Panc1 (cell line): ENCODE measurements around the gene GTF3A. TPM values are rescaled to one million over a fixed set of nuclear protein-coding genes. Genes with fewer than 3 reads are reported as not detected.

Experiments
- ATAC-seq: fragments of 200-7000 bp; cut with Tn5 transposase; 2 replicates; pipeline ENCODE4 v1.9.1; 2020; ENCODE audit warnings: mild to moderate bottlenecking, moderate library complexity
- BruUV-seq: library from RNA; stranded (reverse); fragments of 400-500 nt; replicated peaks from 2 replicates; lab custom pipeline; 2021; lab: Mats Ljungman, UMichigan
- CTCF ChIA-PET: fragments of 300-600 bp; sonication (Branson Sonifier 250); formaldehyde crosslinking; loops from one replicate; lab custom pipeline; 2022; ENCODE audit warnings: antibody characterized with exemption; lab: Charles Lee
- POLR2A ChIA-PET: fragments of 300-600 bp; sonication (Branson Sonifier 250); formaldehyde crosslinking; loops from one replicate; lab custom pipeline; 2022; ENCODE audit warnings: antibody characterized with exemption; lab: Charles Lee
- DNase-seq: peaks from one replicate; pipeline ENCODE4 v3.0.0-alpha.2; 2010; ENCODE audit warnings: low read depth, low spot score
- H3K27ac ChIP-seq: 2 replicates; pipeline ENCODE4 v1.5.1; 2011; ENCODE audit warnings: mild to moderate bottlenecking, low read length, inconsistent platforms
- H3K27me3 ChIP-seq: fragments of 200-500 bp; sonication (Bioruptor generic); 2 replicates; pipeline ENCODE4 v1.6.0; 2014; ENCODE audit warnings: low read length, inconsistent platforms; ENCODE audit not compliant: control insufficient read depth, insufficient read depth
- H3K36me3 ChIP-seq: fragments of 200-500 bp; sonication (Bioruptor generic); 2 replicates; pipeline ENCODE4 v1.5.1; 2014; ENCODE audit warnings: inconsistent platforms, mild to moderate bottlenecking, low read length, moderate library complexity; ENCODE audit not compliant: control insufficient read depth, insufficient read depth
- H3K4me1 ChIP-seq: 2 replicates; pipeline ENCODE4 v1.5.1; 2011; ENCODE audit warnings: inconsistent platforms, mild to moderate bottlenecking, low read length, moderate library complexity; ENCODE audit not compliant: control insufficient read depth, insufficient read depth
- H3K4me3 ChIP-seq, 2 experiments: 2 replicates each; pipeline ENCODE4 v1.5.1; 2011 to 2012; ENCODE audit warnings: low read depth in 2 of 2, low read length in 2 of 2, mild to moderate bottlenecking in 2 of 2, inconsistent platforms in 1 of 2, moderate library complexity in 1 of 2
- H3K9me3 ChIP-seq: fragments of 200-500 bp; sonication (Bioruptor generic); 2 replicates; pipeline ENCODE4 v1.5.1; 2014; ENCODE audit warnings: low read depth, mild to moderate bottlenecking, inconsistent platforms, low read length, moderate library complexity; ENCODE audit not compliant: control insufficient read depth, insufficient read depth
- POLR2AphosphoS5 ChIP-seq: IDR thresholded peaks from 2 replicates; pipeline ENCODE4 v1.6.1; 2012; ENCODE audit warnings: mild to moderate bottlenecking, low read depth, low read length, moderate library complexity
- SIN3A ChIP-seq: IDR thresholded peaks from 2 replicates; pipeline ENCODE4 v1.6.1; 2012; ENCODE audit warnings: low read depth, mild to moderate bottlenecking, low read length, moderate library complexity, borderline replicate concordance; ENCODE audit not compliant: insufficient read depth
- TCF7L2 ChIP-seq: IDR thresholded peaks from 2 replicates; pipeline ENCODE4 v1.6.1; 2011; ENCODE audit warnings: mild to moderate bottlenecking, low read depth, low read length, inconsistent platforms
- in situ Hi-C: cut with HindIII; loops from 2 replicates; pipeline ENCODE4 v1.10.0; 2016; ENCODE audit warnings: low sequenced_read_pairs, low pct_unique_long_range_greater_than_20kb
- intact Hi-C: fragments of 100-400 bp; cut with micrococcal nuclease; formaldehyde crosslinking; loops from one replicate; pipeline ENCODE4 v1.10.0; 2022; ENCODE audit not compliant: unreplicated experiment
- total RNA-seq: library from RNA; stranded (reverse); gene quantifications from one replicate; pipeline ENCODE4 v1.2.1, GENCODE V29; 2021; ENCODE audit not compliant: unreplicated experiment
- TF ChIP-seq, protein P1 (sequence below): fragments of 450-650 bp; IDR thresholded peaks from 2 replicates; pipeline ENCODE4 v1.5.1; 2017; ENCODE audit warnings: mild to moderate bottlenecking
- TF ChIP-seq, protein P2 (sequence below), 2 experiments: IDR thresholded peaks; 2 replicates each; pipeline ENCODE4 v1.6.1; 2011 to 2012; ENCODE audit warnings: low read depth in 2 of 2, control low read depth in 1 of 2, low read length in 1 of 2, mild to moderate bottlenecking in 1 of 2, moderate library complexity in 1 of 2; ENCODE audit not compliant: insufficient read depth in 1 of 2

GTF3A gene
- total RNA-seq, 1 experiment from 2014 or later: 111 TPM

GRCh38 chr13:27379126-27379525 is 45.3 kb upstream of the GTF3A start:
- Histone ChIP-seq H3K36me3 (no peaks in the 10 kb centered on the region), H3K27me3 (no peaks in the 10 kb centered on the region), H3K27ac (no peak overlapping the region), H3K4me3 (no peak overlapping the region), H3K4me1 (no peaks in the 10 kb centered on the region; the same call in 1 of the 2 replicates), H3K9me3 (no peaks in the 10 kb centered on the region)
- ATAC-seq (no peak), DNase-seq (no peak)
- ChIA-PET POLR2A (no interaction called here), CTCF (no interaction called here)
- intact Hi-C loops (no loop called here), in situ Hi-C loops (no loop called here)
- BruUV-seq: no TSS peak
- TF ChIP-seq SIN3A (no peak), TCF7L2 (no peak), POLR2AphosphoS5 (no peak)
- TF ChIP-seq, protein P1, sequence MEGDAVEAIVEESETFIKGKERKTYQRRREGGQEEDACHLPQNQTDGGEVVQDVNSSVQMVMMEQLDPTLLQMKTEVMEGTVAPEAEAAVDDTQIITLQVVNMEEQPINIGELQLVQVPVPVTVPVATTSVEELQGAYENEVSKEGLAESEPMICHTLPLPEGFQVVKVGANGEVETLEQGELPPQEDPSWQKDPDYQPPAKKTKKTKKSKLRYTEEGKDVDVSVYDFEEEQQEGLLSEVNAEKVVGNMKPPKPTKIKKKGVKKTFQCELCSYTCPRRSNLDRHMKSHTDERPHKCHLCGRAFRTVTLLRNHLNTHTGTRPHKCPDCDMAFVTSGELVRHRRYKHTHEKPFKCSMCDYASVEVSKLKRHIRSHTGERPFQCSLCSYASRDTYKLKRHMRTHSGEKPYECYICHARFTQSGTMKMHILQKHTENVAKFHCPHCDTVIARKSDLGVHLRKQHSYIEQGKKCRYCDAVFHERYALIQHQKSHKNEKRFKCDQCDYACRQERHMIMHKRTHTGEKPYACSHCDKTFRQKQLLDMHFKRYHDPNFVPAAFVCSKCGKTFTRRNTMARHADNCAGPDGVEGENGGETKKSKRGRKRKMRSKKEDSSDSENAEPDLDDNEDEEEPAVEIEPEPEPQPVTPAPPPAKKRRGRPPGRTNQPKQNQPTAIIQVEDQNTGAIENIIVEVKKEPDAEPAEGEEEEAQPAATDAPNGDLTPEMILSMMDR: no peak
- TF ChIP-seq, protein P2, sequence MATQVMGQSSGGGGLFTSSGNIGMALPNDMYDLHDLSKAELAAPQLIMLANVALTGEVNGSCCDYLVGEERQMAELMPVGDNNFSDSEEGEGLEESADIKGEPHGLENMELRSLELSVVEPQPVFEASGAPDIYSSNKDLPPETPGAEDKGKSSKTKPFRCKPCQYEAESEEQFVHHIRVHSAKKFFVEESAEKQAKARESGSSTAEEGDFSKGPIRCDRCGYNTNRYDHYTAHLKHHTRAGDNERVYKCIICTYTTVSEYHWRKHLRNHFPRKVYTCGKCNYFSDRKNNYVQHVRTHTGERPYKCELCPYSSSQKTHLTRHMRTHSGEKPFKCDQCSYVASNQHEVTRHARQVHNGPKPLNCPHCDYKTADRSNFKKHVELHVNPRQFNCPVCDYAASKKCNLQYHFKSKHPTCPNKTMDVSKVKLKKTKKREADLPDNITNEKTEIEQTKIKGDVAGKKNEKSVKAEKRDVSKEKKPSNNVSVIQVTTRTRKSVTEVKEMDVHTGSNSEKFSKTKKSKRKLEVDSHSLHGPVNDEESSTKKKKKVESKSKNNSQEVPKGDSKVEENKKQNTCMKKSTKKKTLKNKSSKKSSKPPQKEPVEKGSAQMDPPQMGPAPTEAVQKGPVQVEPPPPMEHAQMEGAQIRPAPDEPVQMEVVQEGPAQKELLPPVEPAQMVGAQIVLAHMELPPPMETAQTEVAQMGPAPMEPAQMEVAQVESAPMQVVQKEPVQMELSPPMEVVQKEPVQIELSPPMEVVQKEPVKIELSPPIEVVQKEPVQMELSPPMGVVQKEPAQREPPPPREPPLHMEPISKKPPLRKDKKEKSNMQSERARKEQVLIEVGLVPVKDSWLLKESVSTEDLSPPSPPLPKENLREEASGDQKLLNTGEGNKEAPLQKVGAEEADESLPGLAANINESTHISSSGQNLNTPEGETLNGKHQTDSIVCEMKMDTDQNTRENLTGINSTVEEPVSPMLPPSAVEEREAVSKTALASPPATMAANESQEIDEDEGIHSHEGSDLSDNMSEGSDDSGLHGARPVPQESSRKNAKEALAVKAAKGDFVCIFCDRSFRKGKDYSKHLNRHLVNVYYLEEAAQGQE (IDR thresholded peaks at IDR 0.05; ENCODE audit: insufficient read depth in 1 of 2, low read depth in 2 of 2, low read length in 1 of 2): no peak

DNA sequence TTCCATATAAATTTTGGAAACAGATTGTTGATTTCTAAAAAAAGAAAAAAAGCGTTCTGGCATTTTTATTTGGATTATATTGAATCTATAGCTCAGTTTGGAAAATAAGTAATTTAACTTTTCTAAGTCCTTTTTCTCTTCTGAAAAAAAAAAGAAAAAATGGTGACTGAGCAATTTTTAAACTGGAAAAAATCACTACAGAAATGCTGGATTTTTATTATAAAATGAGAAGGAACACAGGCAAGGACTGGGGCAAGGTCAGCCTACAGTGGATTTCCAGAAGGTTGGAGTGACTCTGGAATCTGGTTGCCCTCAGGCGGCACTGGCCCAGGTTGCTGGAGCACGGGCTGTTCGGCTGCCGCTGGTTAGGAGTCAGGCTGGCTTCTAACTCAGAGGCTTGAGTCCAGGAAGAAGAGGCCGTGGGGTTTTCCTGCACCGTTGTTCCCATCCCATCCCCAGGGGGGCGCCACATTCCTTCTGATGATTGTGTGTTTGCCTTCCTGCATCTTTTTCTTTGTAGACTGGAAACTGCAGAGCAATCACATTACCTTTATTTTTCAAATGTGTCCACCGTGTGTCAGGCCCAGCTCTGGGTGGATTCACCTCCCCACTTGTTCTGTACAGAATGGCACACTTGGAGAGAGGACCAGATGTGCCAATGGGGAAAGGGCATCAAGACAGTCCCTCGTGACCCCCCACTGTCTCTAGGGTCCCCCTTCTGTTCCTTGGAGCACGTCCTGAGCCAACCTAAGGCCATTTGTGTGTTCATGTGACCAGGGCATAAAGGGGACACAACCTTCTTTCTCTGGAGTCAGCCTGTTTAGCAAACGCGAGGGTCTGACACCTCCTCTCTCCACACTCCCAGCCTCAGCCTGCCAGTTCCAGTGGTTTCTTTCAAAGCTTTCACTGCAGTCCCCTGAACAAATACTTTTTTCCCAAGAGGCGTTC is 44.5 kb upstream of the GTF3A start:
- DNase-seq (no peak), ATAC-seq (peak; percentile 77)
- no TSS peak for BruUV-seq
- intact Hi-C loops: loop anchor here (5.0 to 10.0 kb wide), 2 partner anchors 135 to 447 kb away; no protein-coding TSS in a partner anchor
- Histone ChIP-seq H3K4me1 (no peaks in the 10 kb centered on the region; the same call in 1 of the 2 replicates), H3K27ac (no peak overlapping the region), H3K9me3 (no peaks in the 10 kb centered on the region), H3K27me3 (no peaks in the 10 kb centered on the region), H3K36me3 (no peaks in the 10 kb centered on the region), H3K4me3 (no peak overlapping the region)
- CTCF ChIA-PET: no interaction called here
- no peak for TF ChIP-seq TCF7L2
- TF ChIP-seq, protein P1: peak; percentile 80
- in situ Hi-C loops: no loop called here
- POLR2A ChIA-PET: interaction anchor here (0.6 kb wide), 1 partner anchor 31 kb away, joined by 3 read pairs; no protein-coding TSS in a partner anchor
